Measurements from ENCODE around the gene NR6A1.

NR6A1 gene

GRCh38 chr9:124482431-124483031 lies 288.6 kb downstream of the NR6A1 start:
- peak; percentile 7 for DNase-seq

GRCh38 chr9:124481115-124481514 lies 290.0 kb downstream of the NR6A1 start:
- DNase-seq = no peak

- peak; percentile 48 for DNase-seq
Observed at GRCh38 chr9:124480621-124480981, 290.5 kb downstream of the NR6A1 start.

- no peak for DNase-seq
Observed at GRCh38 chr9:124479947-124480620, 291.0 kb downstream of the NR6A1 start.

GRCh38 chr9:124479371-124479770 lies 291.7 kb downstream of the NR6A1 start:
- DNase-seq = no peak

- DNase-seq = no peak
Observed at GRCh38 chr9:124478354-124478753, 292.8 kb downstream of the NR6A1 start.

GRCh38 chr9:124477648-124478285 lies 293.3 kb downstream of the NR6A1 start:
- DNase-seq = no peak

GRCh38 chr9:124477211-124477647 lies 293.9 kb downstream of the NR6A1 start:
- peak; percentile 10 for DNase-seq

- DNase-seq = no peak
Observed at GRCh38 chr9:124475868-124476690, 295.0 kb downstream of the NR6A1 start.

- DNase-seq = no peak
Observed at GRCh38 chr9:124475158-124475867, 295.8 kb downstream of the NR6A1 start.

- DNase-seq = no peak
Observed at GRCh38 chr9:124474151-124474550, 297.0 kb downstream of the NR6A1 start.

GRCh38 chr9:124473310-124473709 lies 297.8 kb downstream of the NR6A1 start:
- no peak for DNase-seq

GRCh38 chr9:124472770-124473169 lies 298.3 kb downstream of the NR6A1 start:
- no peak for DNase-seq

- DNase-seq = no peak
Observed at GRCh38 chr9:124471761-124472160, 299.4 kb downstream of the NR6A1 start.

GRCh38 chr9:124470726-124471125 lies 300.4 kb downstream of the NR6A1 start:
- no peak for DNase-seq

- DNase-seq = no peak
Observed at GRCh38 chr9:124470306-124470705, 300.8 kb downstream of the NR6A1 start.

GRCh38 chr9:124469011-124469832 lies 301.9 kb downstream of the NR6A1 start:
- no peak for DNase-seq

GRCh38 chr9:124468061-124468740 lies 302.9 kb downstream of the NR6A1 start:
- DNase-seq = no peak

- DNase-seq = no peak
Observed at GRCh38 chr9:124467410-124468060, 303.6 kb downstream of the NR6A1 start.
